HEK293T (cell line): ENCODE measurements around the gene TRIM72.
"Not testable (repeated sequence)": the region's sequence is repeated elsewhere in the genome, so short reads cannot be mapped to it uniquely, and the experiment has no call there.

Source experiments
- CTCF ChIA-PET: fragments of 350-600 bp; formaldehyde crosslinking; extraction: SDS; loops from one replicate; lab custom pipeline; 2021; ENCODE audit warnings: antibody characterized with exemption, inconsistent platforms; lab: Yijun Ruan, JAX
- POLR2A ChIA-PET: fragments of 350-600 bp; formaldehyde crosslinking; extraction: SDS; loops from one replicate; lab custom pipeline; 2020; ENCODE audit warnings: antibody characterized with exemption, inconsistent platforms; lab: Yijun Ruan, JAX
- DNase-seq: peaks from one replicate; pipeline ENCODE4 v3.0.0; 2012; ENCODE audit warnings: mixed read lengths; ENCODE audit errors: extremely low spot score
- ARNT ChIP-seq: fragments of 450-650 bp; IDR thresholded peaks from 2 replicates; pipeline ENCODE4 v1.6.1; 2017; ENCODE audit warnings: mild to moderate bottlenecking
- BHLHE40 ChIP-seq: fragments of 450-650 bp; IDR thresholded peaks from 2 replicates; pipeline ENCODE4 v1.6.1; 2016; ENCODE audit warnings: mild to moderate bottlenecking, moderate library complexity, borderline replicate concordance
- CTBP1 ChIP-seq: fragments of 450-650 bp; IDR thresholded peaks from 2 replicates; pipeline ENCODE4 v1.6.1; 2016; ENCODE audit warnings: borderline replicate concordance
- ELF4 ChIP-seq: fragments of 450-650 bp; IDR thresholded peaks from 2 replicates; pipeline ENCODE4 v1.6.1; 2017; ENCODE audit warnings: antibody characterized with exemption
- FOXA1 ChIP-seq: fragments of 450-650 bp; IDR thresholded peaks from 2 replicates; pipeline ENCODE4 v1.6.1; 2016; ENCODE audit warnings: mild to moderate bottlenecking
- FOXK2 ChIP-seq: fragments of 450-650 bp; IDR thresholded peaks from 2 replicates; pipeline ENCODE4 v1.6.1; 2016; ENCODE audit warnings: mild to moderate bottlenecking
- FOXM1 ChIP-seq: fragments of 450-650 bp; IDR thresholded peaks from 2 replicates; pipeline ENCODE4 v1.6.1; 2017; ENCODE audit warnings: mild to moderate bottlenecking, borderline replicate concordance
- HDGF ChIP-seq: fragments of 450-650 bp; IDR thresholded peaks from 2 replicates; pipeline ENCODE4 v1.6.1; 2017; ENCODE audit warnings: antibody characterized with exemption, borderline replicate concordance
- L3MBTL2 ChIP-seq: fragments of 450-650 bp; conservative IDR thresholded peaks from 2 replicates; pipeline ENCODE4 v1.6.1; 2016; ENCODE audit warnings: mild to moderate bottlenecking
- LEF1 ChIP-seq: fragments of 450-650 bp; IDR thresholded peaks from 2 replicates; pipeline ENCODE4 v1.6.1; 2017; ENCODE audit warnings: mild to moderate bottlenecking, borderline replicate concordance
- NFRKB ChIP-seq: fragments of 450-650 bp; IDR thresholded peaks from 2 replicates; pipeline ENCODE4 v1.6.1; 2016; ENCODE audit warnings: mild to moderate bottlenecking, moderate library complexity
- PKNOX1 ChIP-seq: fragments of 450-650 bp; IDR thresholded peaks from 2 replicates; pipeline ENCODE4 v1.6.1; 2016
- SP1 ChIP-seq: fragments of 450-650 bp; IDR thresholded peaks from 2 replicates; pipeline ENCODE4 v1.6.1; 2017
- SUZ12 ChIP-seq: fragments of 450-650 bp; IDR thresholded peaks from 2 replicates; pipeline ENCODE4 v1.6.1; 2016; ENCODE audit warnings: mild to moderate bottlenecking
- TARDBP ChIP-seq: fragments of 450-650 bp; IDR thresholded peaks from 2 replicates; pipeline ENCODE4 v1.6.1; 2016
- ZNF384 ChIP-seq: fragments of 450-650 bp; IDR thresholded peaks from 2 replicates; pipeline ENCODE4 v1.6.1; 2016

The TRIM72 gene

GRCh38 chr16:31192856-31193642 lies 20.9 kb upstream of the TRIM72 start:
- no peak for DNase-seq
- ChIA-PET CTCF (interaction anchor here (0.6 kb wide), 1 partner anchor 9 kb away, joined by 3 read pairs; no protein-coding TSS in a partner anchor), POLR2A (interaction anchor here (0.9 to 2.6 kb wide), 2 partner anchors 13 to 215 kb away, joined by 3 to 13 read pairs; partner anchors contain the start of gene FUS)
- TF ChIP-seq ARNT = no peak
- TF ChIP-seq PKNOX1 = no peak
- TF ChIP-seq SUZ12 = no peak
- no peak for TF ChIP-seq FOXM1
- TF ChIP-seq LEF1 = no peak
- TF ChIP-seq HDGF = no peak
- no peak for TF ChIP-seq ELF4
- TF ChIP-seq NFRKB = no peak
- TF ChIP-seq BHLHE40 = no peak
- TF ChIP-seq L3MBTL2 = no peak
- no peak for TF ChIP-seq FOXK2
- TF ChIP-seq TARDBP = no peak
- TF ChIP-seq ZNF384 = no peak

DNA sequence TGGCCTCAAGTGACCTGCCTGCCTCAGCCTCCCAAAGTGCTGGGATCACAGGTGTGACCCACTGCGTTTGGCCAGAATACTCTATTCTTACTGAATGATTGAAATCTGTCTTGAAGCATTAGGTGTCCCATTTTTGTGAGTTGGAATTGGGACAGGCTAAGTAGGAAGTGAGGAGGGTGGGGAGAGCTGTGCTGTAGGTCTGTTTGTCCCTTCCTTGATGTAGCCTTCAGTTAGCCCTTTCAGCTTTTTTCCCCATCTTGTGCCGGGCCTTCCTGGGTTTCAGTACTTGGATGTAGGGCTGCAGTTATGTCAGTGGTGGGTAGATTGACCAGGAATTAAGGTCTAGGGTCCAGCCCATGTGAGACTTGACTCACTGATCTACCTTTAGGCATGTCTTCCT lies 20.0 kb upstream of the TRIM72 start:
- CTCF ChIA-PET = no interaction called here
- no peak for TF ChIP-seq PKNOX1
- no peak for TF ChIP-seq SUZ12
- no peak for TF ChIP-seq SP1
- TF ChIP-seq NFRKB = no peak
- no peak for TF ChIP-seq HDGF
- TF ChIP-seq ARNT = no peak
- POLR2A ChIA-PET = interaction anchor here (2.6 kb wide), 1 partner anchor 14 kb away, joined by 13 read pairs; the partner anchor contains the start of gene FUS
- no peak for DNase-seq

- TF ChIP-seq ELF4 (no peak), SP1 (no peak), L3MBTL2 (no peak), PKNOX1 (no peak), HDGF (no peak), TARDBP (no peak), BHLHE40 (no peak), FOXM1 (no peak), SUZ12 (no peak), CTBP1 (no peak), FOXA1 (no peak), ARNT (no peak), ZNF384 (no peak)
- DNase-seq = no peak
- CTCF ChIA-PET = no interaction called here
- POLR2A ChIA-PET = no interaction called here
Observed at GRCh38 chr16:31194898-31195297, 19.0 kb upstream of the TRIM72 start.

DNA sequence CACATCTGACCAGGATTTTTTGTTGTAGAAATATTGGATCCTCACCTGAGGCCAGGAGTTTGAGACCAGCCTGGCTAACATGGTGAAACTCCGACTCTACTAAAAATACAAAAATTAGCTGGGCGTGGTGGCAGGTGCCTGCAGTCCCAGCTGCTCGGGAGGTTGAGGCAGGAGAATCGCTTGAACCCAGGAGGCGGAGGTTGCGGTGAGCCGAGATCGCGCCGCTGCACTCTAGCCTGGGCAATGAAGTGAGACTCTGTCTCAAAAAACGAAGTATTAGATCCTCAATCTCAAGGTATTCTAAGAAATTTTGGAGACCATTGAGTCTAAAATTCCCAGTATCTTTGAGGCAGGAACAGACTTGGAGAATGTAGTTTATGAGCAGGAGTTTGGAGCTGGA lies 18.1 kb upstream of the TRIM72 start:
- DNase-seq, CTCF ChIA-PET: not testable (repeated sequence)
- POLR2A ChIA-PET = interaction anchor here (0.9 kb wide), 3 partner anchors 13 to 78 kb away, joined by 3 to 4 read pairs (median 3); partner anchors contain the start of gene KAT8

DNA sequence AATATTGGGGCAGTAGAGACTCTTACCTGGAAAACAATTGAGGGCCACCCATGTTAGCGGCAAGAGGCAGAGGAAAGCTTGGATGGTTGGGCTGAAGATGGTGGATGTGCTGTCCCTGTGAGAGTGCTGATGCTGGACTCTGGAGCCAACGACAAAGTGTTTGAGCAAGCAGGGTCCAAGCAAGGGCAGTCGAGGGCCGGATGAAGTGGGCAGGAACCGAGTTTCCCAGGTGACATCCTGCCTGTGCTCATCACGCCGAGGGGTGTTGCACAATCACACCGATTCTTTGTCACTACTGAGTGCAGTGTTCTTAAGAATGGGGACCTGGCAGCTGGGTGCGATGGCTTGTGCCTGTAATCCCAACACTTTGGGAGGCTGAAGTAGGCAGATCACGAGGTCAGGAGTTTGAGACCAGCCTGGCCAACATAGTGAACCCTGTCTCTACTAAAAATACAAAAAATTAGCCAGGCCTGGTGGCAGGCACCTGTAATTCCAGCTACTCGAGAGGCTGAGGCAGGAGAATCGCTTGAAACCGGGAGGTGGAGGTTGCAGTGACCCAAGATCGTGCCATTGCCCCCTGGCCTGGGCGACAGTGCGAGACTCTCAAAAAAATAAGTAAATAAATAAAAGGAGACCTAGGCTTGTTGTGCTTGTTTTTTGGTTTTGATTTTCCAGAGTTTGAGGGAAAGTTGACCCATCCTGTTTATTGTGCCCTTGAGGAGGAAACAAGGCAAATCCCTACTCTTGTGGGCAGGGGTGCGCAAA lies 17.4 kb upstream of the TRIM72 start:
- no peak for DNase-seq
- TF ChIP-seq TARDBP (no peak), PKNOX1 (no peak), SP1 (no peak), SUZ12 (no peak), FOXA1 (no peak), NFRKB (no peak), LEF1 (no peak), FOXM1 (no peak)
- ChIA-PET CTCF (no interaction called here), POLR2A (interaction anchor here (0.9 kb wide), 3 partner anchors 14 to 79 kb away, joined by 3 to 4 read pairs (median 3); partner anchors contain the start of gene KAT8)
